GM11168 (cell line): Measurements from ENCODE around the gene FARSB.

Experiments used
- in situ Hi-C: fragments of 300-500 bp; cut with MboI; formaldehyde crosslinking; loops from one replicate; pipeline ENCODE4 v1.12.0; 2022; ENCODE audit warnings: low sequenced_read_pairs; ENCODE audit not compliant: unreplicated experiment

The FARSB gene

GRCh38 chr2:222563106-222563718 is 92.7 kb downstream of the FARSB start:
- in situ Hi-C loops = loop anchor here (25.0 kb wide), 1 partner anchor 501 kb away; no protein-coding TSS in a partner anchor

- in situ Hi-C loops = loop anchor here (25.0 kb wide), 1 partner anchor 500 kb away; no protein-coding TSS in a partner anchor
These were observed 93.9 kb downstream of the FARSB start for GRCh38 chr2:222561817-222562645.

GRCh38 chr2:222561151-222561550 is 94.7 kb downstream of the FARSB start:
- in situ Hi-C loops = loop anchor here (25.0 kb wide), 1 partner anchor 499 kb away; no protein-coding TSS in a partner anchor

- in situ Hi-C loops = loop anchor here (25.0 kb wide), 1 partner anchor 492 kb away; no protein-coding TSS in a partner anchor
These were observed 101.4 kb downstream of the FARSB start for GRCh38 chr2:222554517-222554916.

- in situ Hi-C loops = no loop called here
These were observed 106.9 kb downstream of the FARSB start for GRCh38 chr2:222548992-222549391.

GRCh38 chr2:222547083-222547482 is 108.8 kb downstream of the FARSB start:
- in situ Hi-C loops = no loop called here

- in situ Hi-C loops = no loop called here
These were observed 109.8 kb downstream of the FARSB start for GRCh38 chr2:222545823-222546795.

GRCh38 chr2:222544661-222545060 is 111.2 kb downstream of the FARSB start:
- in situ Hi-C loops = no loop called here

GRCh38 chr2:222538535-222538934 is 117.4 kb downstream of the FARSB start:
- in situ Hi-C loops = no loop called here

GRCh38 chr2:222535477-222535876 is 120.4 kb downstream of the FARSB start:
- in situ Hi-C loops = no loop called here

GRCh38 chr2:222532315-222532714 is 123.6 kb downstream of the FARSB start:
- in situ Hi-C loops = no loop called here

GRCh38 chr2:222526480-222527277 is 129.2 kb downstream of the FARSB start:
- in situ Hi-C loops = no loop called here

GRCh38 chr2:222525811-222526210 is 130.1 kb downstream of the FARSB start:
- in situ Hi-C loops = no loop called here

GRCh38 chr2:222523783-222524544 is 131.9 kb downstream of the FARSB start:
- in situ Hi-C loops = no loop called here

- in situ Hi-C loops = no loop called here
These were observed 133.8 kb downstream of the FARSB start for GRCh38 chr2:222522082-222522481.

- in situ Hi-C loops = no loop called here
These were observed 134.8 kb downstream of the FARSB start for GRCh38 chr2:222521099-222521498.
